Measurements from ENCODE around the gene SORBS1.

DNA sequence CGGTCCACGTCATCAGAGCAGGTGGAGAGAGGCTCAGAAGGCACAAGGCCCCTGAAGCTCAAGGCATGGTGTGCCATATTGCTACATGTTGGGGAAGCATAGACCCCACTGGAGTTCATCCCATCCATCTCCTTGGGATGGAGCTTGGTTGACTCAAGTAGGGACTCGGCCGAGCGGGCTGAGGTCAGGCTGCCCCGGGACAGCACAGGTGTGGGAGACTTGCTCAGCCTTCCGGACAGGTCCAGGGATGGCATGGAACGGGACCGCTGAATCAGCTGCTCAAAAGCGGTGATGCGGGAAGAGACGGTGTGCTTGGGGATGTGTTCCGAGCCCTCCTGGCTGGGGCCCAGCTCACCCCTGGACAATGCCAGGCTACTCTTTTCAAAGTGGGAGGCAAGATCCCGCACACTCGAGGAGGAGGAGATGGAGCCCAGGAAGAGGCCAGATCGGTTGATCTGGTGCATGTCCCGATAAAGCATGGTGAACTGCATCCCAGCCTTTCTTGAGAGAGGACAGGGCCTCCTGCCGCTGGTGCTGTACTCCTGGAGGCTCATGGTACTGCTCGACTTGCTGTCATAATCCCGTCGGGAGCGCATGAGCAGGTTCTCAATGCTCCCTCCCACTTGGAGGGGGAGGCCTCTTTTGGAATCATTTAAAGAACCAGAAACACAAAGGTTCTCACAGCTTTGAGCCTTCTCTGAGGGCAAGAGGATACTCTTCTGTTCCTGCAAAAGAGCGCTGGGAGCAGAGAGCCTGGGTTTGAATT lies 204.8 kb downstream of the SORBS1 start:
- TF ChIP-seq, protein P1, sequence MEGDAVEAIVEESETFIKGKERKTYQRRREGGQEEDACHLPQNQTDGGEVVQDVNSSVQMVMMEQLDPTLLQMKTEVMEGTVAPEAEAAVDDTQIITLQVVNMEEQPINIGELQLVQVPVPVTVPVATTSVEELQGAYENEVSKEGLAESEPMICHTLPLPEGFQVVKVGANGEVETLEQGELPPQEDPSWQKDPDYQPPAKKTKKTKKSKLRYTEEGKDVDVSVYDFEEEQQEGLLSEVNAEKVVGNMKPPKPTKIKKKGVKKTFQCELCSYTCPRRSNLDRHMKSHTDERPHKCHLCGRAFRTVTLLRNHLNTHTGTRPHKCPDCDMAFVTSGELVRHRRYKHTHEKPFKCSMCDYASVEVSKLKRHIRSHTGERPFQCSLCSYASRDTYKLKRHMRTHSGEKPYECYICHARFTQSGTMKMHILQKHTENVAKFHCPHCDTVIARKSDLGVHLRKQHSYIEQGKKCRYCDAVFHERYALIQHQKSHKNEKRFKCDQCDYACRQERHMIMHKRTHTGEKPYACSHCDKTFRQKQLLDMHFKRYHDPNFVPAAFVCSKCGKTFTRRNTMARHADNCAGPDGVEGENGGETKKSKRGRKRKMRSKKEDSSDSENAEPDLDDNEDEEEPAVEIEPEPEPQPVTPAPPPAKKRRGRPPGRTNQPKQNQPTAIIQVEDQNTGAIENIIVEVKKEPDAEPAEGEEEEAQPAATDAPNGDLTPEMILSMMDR (IDR thresholded peaks at IDR 0.05; ENCODE audit: extremely low read depth in 1 of 2, insufficient read depth in 1 of 2, low read depth in 1 of 2, low read length in 2 of 2): no peak
- no peak for TF ChIP-seq EZH2 (IDR thresholded peaks at IDR 0.05; ENCODE audit: borderline replicate concordance, low read depth, low read length, severe bottlenecking)
- TF ChIP-seq POLR2AphosphoS5 (IDR thresholded peaks at IDR 0.05; ENCODE audit: insufficient read depth, low read depth, low read length): no peak
- no peak for TF ChIP-seq MYC (IDR thresholded peaks at IDR 0.05; ENCODE audit: low read depth, low read length)
- no peak for TF ChIP-seq GATA2 (IDR thresholded peaks at IDR 0.05; ENCODE audit: insufficient read depth, insufficient read length, low read depth, low read length)
- TF ChIP-seq, protein P2, sequence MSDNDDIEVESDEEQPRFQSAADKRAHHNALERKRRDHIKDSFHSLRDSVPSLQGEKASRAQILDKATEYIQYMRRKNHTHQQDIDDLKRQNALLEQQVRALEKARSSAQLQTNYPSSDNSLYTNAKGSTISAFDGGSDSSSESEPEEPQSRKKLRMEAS (IDR thresholded peaks at IDR 0.05; ENCODE audit: insufficient read depth, insufficient read length): no peak
- no peak for TF ChIP-seq POLR2A (IDR thresholded peaks at IDR 0.05; ENCODE audit: low read depth, low read length)
- TF ChIP-seq JUN (IDR thresholded peaks at IDR 0.05; ENCODE audit: borderline replicate concordance, insufficient read depth, insufficient read length, low read depth): no peak

All from endothelial cell of umbilical vein (primary cell).